ENCODE measurements around the gene CNTNAP5. TPM values are rescaled to one million over a fixed set of nuclear protein-coding genes. Genes with fewer than 3 reads are reported as not detected.

Gene CNTNAP5
- total RNA-seq, 2 experiments from 2014 or later, result not detected

DNA sequence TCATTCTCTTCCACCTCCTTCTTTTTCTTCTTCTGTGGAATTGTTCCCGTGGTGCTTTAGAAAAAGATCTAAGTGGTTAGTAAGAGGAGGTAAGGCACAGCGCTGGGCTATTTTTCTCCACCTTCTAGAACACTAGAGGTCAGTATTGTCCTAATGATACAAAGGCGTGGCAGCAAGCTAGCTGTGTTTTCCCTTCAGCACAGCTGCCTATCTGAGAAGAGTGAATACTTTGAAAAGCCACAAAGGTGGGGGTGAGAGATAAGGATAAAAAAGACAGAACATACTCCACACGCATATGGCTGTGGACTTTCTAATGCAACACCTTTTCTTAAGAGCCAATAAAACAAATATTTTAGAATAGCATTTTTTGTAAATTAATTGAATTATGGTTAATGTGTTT lies 2.1 kb downstream of the CNTNAP5 start:
- no peaks in the 10 kb centered on the region for H3K36me3 ChIP-seq (ENCODE audit: insufficient read depth, low read length)
- peaks cover 17 to 27% of the 10 kb centered on the region in 2 experiments for H3K27me3 ChIP-seq (ENCODE audit: control insufficient read depth in 1 of 2, insufficient read depth in 2 of 2, low read length in 2 of 2)
- H3K4me3 ChIP-seq (ENCODE audit: low read length), result no peak overlapping the region
- no peaks in the 10 kb centered on the region for H3K4me1 ChIP-seq (ENCODE audit: insufficient read depth, low read length)
- H3K4me3 Mint-ChIP-seq, result no peak overlapping the region
- ATAC-seq (ENCODE audit: poor library complexity), result no peak
- H3K9me3 ChIP-seq (ENCODE audit: control insufficient read depth in 1 of 2, insufficient read depth in 1 of 2, low read length in 2 of 2), result peaks cover 0 to 17% of the 10 kb centered on the region in 2 experiments
- H3K27ac ChIP-seq (ENCODE audit: low read depth in 1 of 2, low read length in 2 of 2), result no peak overlapping the region
- intact Hi-C loops (cut with DNase I, micrococcal nuclease), result no loop called here
- peaks cover 2% of the 10 kb centered on the region for H3K9me3 Mint-ChIP-seq
- peak in 1 of 14 experiments; percentile 1 for DNase-seq
- peaks cover 44% of the 10 kb centered on the region for H3K27me3 Mint-ChIP-seq
- CTCF ChIA-PET, result no interaction called here
- H3K36me3 Mint-ChIP-seq (ENCODE audit: low read depth), result no peaks in the 10 kb centered on the region
- POLR2A ChIA-PET, result no interaction called here
- H3K27ac Mint-ChIP-seq, result no peak overlapping the region
- TF ChIP-seq, protein P1, sequence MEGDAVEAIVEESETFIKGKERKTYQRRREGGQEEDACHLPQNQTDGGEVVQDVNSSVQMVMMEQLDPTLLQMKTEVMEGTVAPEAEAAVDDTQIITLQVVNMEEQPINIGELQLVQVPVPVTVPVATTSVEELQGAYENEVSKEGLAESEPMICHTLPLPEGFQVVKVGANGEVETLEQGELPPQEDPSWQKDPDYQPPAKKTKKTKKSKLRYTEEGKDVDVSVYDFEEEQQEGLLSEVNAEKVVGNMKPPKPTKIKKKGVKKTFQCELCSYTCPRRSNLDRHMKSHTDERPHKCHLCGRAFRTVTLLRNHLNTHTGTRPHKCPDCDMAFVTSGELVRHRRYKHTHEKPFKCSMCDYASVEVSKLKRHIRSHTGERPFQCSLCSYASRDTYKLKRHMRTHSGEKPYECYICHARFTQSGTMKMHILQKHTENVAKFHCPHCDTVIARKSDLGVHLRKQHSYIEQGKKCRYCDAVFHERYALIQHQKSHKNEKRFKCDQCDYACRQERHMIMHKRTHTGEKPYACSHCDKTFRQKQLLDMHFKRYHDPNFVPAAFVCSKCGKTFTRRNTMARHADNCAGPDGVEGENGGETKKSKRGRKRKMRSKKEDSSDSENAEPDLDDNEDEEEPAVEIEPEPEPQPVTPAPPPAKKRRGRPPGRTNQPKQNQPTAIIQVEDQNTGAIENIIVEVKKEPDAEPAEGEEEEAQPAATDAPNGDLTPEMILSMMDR (IDR thresholded peaks at IDR 0.05), result no peak
- no peaks in the 10 kb centered on the region for H3K4me1 Mint-ChIP-seq (ENCODE audit: low read depth)

DNA sequence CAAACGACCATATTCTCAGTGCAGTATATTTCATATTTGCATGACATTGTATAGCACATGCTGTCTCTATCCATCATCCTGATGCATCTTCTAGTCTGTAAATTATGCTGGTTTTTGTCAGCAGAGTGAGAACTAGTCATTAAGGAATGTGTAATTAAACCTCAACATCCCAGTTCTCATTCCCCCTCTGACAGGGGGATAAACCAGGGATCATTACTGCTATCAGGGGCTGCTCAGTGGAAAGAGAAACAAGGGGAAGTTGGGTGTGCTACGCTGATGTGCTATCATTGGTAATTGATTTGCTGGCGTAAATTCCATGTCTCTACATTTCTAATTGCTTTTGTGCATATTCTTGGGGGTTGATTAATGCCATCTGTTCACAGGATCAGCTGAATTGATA lies 7.7 kb downstream of the CNTNAP5 start:
- POLR2A ChIA-PET, result no interaction called here
- DNase-seq (no peak), ATAC-seq (ENCODE audit: poor library complexity) (no peak)
- no peaks in the 10 kb centered on the region for H3K27me3 Mint-ChIP-seq
- no peak overlapping the region for H3K4me3 ChIP-seq (ENCODE audit: low read length)
- no peaks in the 10 kb centered on the region for H3K36me3 Mint-ChIP-seq (ENCODE audit: low read depth)
- H3K36me3 ChIP-seq (ENCODE audit: insufficient read depth, low read length), result no peaks in the 10 kb centered on the region
- no peaks in the 10 kb centered on the region for H3K27me3 ChIP-seq (ENCODE audit: control insufficient read depth in 1 of 2, insufficient read depth in 2 of 2, low read length in 2 of 2)
- no peak overlapping the region for H3K4me3 Mint-ChIP-seq
- CTCF ChIA-PET, result no interaction called here
- no peak overlapping the region for H3K27ac Mint-ChIP-seq
- H3K4me1 ChIP-seq (ENCODE audit: insufficient read depth, low read length), result no peaks in the 10 kb centered on the region
- no peaks in the 10 kb centered on the region for H3K4me1 Mint-ChIP-seq (ENCODE audit: low read depth)
- H3K9me3 ChIP-seq (ENCODE audit: control insufficient read depth in 1 of 2, insufficient read depth in 1 of 2, low read length in 2 of 2), result no peaks in the 10 kb centered on the region
- TF ChIP-seq, protein P1 (IDR thresholded peaks at IDR 0.05), result no peak
- peaks cover 3% of the 10 kb centered on the region for H3K9me3 Mint-ChIP-seq
- intact Hi-C loops (cut with DNase I, micrococcal nuclease), result no loop called here
- no peak overlapping the region for H3K27ac ChIP-seq (ENCODE audit: low read depth in 1 of 2, low read length in 2 of 2)

- no peak overlapping the region for H3K4me3 Mint-ChIP-seq
These were observed 9.2 kb downstream of the CNTNAP5 start for GRCh38 chr2:124034265-124034664.

More at GRCh38 chr2:124034265-124034664, 9.2 kb downstream of the CNTNAP5 start:
- no peak overlapping the region for H3K27ac Mint-ChIP-seq
- ChIA-PET POLR2A (no interaction called here), CTCF (no interaction called here)
- H3K36me3 Mint-ChIP-seq (ENCODE audit: low read depth), result no peaks in the 10 kb centered on the region
- no peaks in the 10 kb centered on the region for H3K4me1 ChIP-seq (ENCODE audit: insufficient read depth, low read length)
- H3K27ac ChIP-seq (ENCODE audit: low read depth in 1 of 2, low read length in 2 of 2), result no peak overlapping the region
- no peak for ATAC-seq (ENCODE audit: poor library complexity)
- intact Hi-C loops (cut with DNase I, micrococcal nuclease), result no loop called here
- H3K4me3 ChIP-seq (ENCODE audit: low read length), result no peak overlapping the region
- DNase-seq, result no peak
- TF ChIP-seq, protein P1 (IDR thresholded peaks at IDR 0.05), result no peak
- no peaks in the 10 kb centered on the region for H3K9me3 ChIP-seq (ENCODE audit: control insufficient read depth in 1 of 2, insufficient read depth in 1 of 2, low read length in 2 of 2)
- no peaks in the 10 kb centered on the region for H3K27me3 ChIP-seq (ENCODE audit: control insufficient read depth in 1 of 2, insufficient read depth in 2 of 2, low read length in 2 of 2)
- no peaks in the 10 kb centered on the region for H3K27me3 Mint-ChIP-seq
- peaks cover 3% of the 10 kb centered on the region for H3K9me3 Mint-ChIP-seq
- no peaks in the 10 kb centered on the region for H3K4me1 Mint-ChIP-seq (ENCODE audit: low read depth)
- no peaks in the 10 kb centered on the region for H3K36me3 ChIP-seq (ENCODE audit: insufficient read depth, low read length)
